HepG2 (cell line): ENCODE measurements around the gene LPXN. TPM values are rescaled to one million over a fixed set of nuclear protein-coding genes. Genes with fewer than 3 reads are reported as not detected.
A peak's percentile ranks its signal among the peaks of the same experiment; 100 is the strongest.

Experiments used
- CEBPG ChIP-seq: IDR thresholded peaks from 2 replicates; pipeline ENCODE4 v1.6.1; 2016
- CHCHD3 ChIP-seq: sonication (generic); formaldehyde crosslinking; IDR thresholded peaks from 2 replicates; pipeline ENCODE4 v1.8.0; 2022; ENCODE audit warnings: mild to moderate bottlenecking, missing genetic modification reagents, moderate library complexity
- CSRNP2 ChIP-seq: sonication (generic); formaldehyde crosslinking; conservative IDR thresholded peaks from 2 replicates; pipeline ENCODE4 v1.8.0; 2022; ENCODE audit warnings: low read depth, missing genetic modification reagents
- GATA4 ChIP-seq: sonication (generic); IDR thresholded peaks from 2 replicates; pipeline ENCODE4 v1.6.1; 2016; ENCODE audit warnings: antibody characterized with exemption, low read depth, borderline replicate concordance
- HMGA1 ChIP-seq: sonication (generic); formaldehyde crosslinking; conservative IDR thresholded peaks from 2 replicates; pipeline ENCODE4 v1.4.0; 2020; ENCODE audit warnings: missing genetic modification reagents
- IKZF5 ChIP-seq: IDR thresholded peaks from 2 replicates; pipeline ENCODE4 v1.6.1; 2018; ENCODE audit warnings: missing genetic modification reagents, mild to moderate bottlenecking, missing compliant biosample characterization
- KDM3A ChIP-seq: IDR thresholded peaks from 2 replicates; pipeline ENCODE4 v1.6.1; 2018; ENCODE audit warnings: low read depth, missing compliant biosample characterization
- NFE2L1 ChIP-seq: sonication (generic); formaldehyde crosslinking; IDR thresholded peaks from 2 replicates; pipeline ENCODE4 v1.4.0; 2020; ENCODE audit warnings: missing genetic modification reagents, mild to moderate bottlenecking, borderline replicate concordance
- PATZ1 ChIP-seq: sonication (generic); formaldehyde crosslinking; IDR thresholded peaks from 2 replicates; pipeline ENCODE4 v1.4.0; 2020; ENCODE audit warnings: missing genetic modification reagents
- PPARG ChIP-seq: conservative IDR thresholded peaks from 2 replicates; pipeline ENCODE4 v1.6.1; 2016; ENCODE audit warnings: missing biosample characterization, missing genetic modification reagents
- PRMT3 ChIP-seq: sonication (generic); formaldehyde crosslinking; IDR thresholded peaks from 2 replicates; pipeline ENCODE4 v1.8.1; 2022; ENCODE audit warnings: low read depth, mild to moderate bottlenecking, moderate library complexity, missing genetic modification reagents, borderline replicate concordance
- SAP130 ChIP-seq: IDR thresholded peaks from 2 replicates; pipeline ENCODE4 v1.6.1; 2016; ENCODE audit warnings: low read depth
- SOX13 ChIP-seq, 3 experiments: fragments of 450-650 bp in 1 of 3; sonication (generic) in 1 of 3; formaldehyde crosslinking in 1 of 3; IDR thresholded peaks in 2 of 3; conservative IDR thresholded peaks in 1 of 3; 2 replicates each; pipeline versions ENCODE4 v1.5.0 to v1.6.1; 2016 to 2020; ENCODE audit warnings: antibody characterized with exemption in 1 of 3, mild to moderate bottlenecking in 1 of 3, missing compliant biosample characterization in 1 of 3, missing genetic modification reagents in 1 of 3, moderate library complexity in 1 of 3
- SOX5 ChIP-seq: IDR thresholded peaks from 2 replicates; pipeline ENCODE4 v1.6.1; 2016; ENCODE audit warnings: borderline replicate concordance
- SYNCRIP ChIP-seq: fragments of 200-400 bp; formaldehyde crosslinking; IDR thresholded peaks from 2 replicates; pipeline ENCODE4 v1.6.1; 2018; ENCODE audit warnings: mild to moderate bottlenecking, low read depth, low read length; ENCODE audit not compliant: insufficient read depth
- ZMAT5 ChIP-seq: sonication (generic); formaldehyde crosslinking; IDR thresholded peaks from 2 replicates; pipeline ENCODE4 v1.5.0; 2020; ENCODE audit warnings: mild to moderate bottlenecking, low read depth, missing genetic modification reagents, borderline replicate concordance
- ZNF251 ChIP-seq: sonication (generic); formaldehyde crosslinking; IDR thresholded peaks from 2 replicates; pipeline ENCODE4 v1.9.0; 2021; ENCODE audit warnings: mild to moderate bottlenecking, missing genetic modification reagents
- ZNF256 ChIP-seq: sonication (generic); formaldehyde crosslinking; conservative IDR thresholded peaks from 2 replicates; pipeline ENCODE4 v1.4.0; 2020; ENCODE audit warnings: missing genetic modification reagents
- ZNF281 ChIP-seq: sonication (generic); formaldehyde crosslinking; IDR thresholded peaks from 2 replicates; pipeline ENCODE4 v1.4.0; 2020; ENCODE audit warnings: missing genetic modification reagents, borderline replicate concordance
- ZNF335 ChIP-seq: sonication (generic); formaldehyde crosslinking; IDR thresholded peaks from 2 replicates; pipeline ENCODE4 v1.4.0; 2020; ENCODE audit warnings: missing genetic modification reagents
- ZNF34 ChIP-seq: sonication (generic); formaldehyde crosslinking; IDR thresholded peaks from 2 replicates; pipeline ENCODE4 v1.4.0; 2020; ENCODE audit warnings: mild to moderate bottlenecking, missing genetic modification reagents, borderline replicate concordance
- ZNF550 ChIP-seq: sonication (generic); formaldehyde crosslinking; IDR thresholded peaks from 2 replicates; pipeline ENCODE4 v1.4.0; 2020; ENCODE audit warnings: mild to moderate bottlenecking, missing genetic modification reagents, borderline replicate concordance
- polyA plus RNA-seq, 8 experiments: library from polyadenylated mRNA; depleted of rRNA in 3 of 8; stranded (reverse) in 7 of 8; unstranded in 1 of 8; fragments of >200 nt; fragmentation: Illumina TruSeq in 4 of 8; extraction: Trizol in 4 of 8; gene quantifications; 2 replicates each; pipeline versions ENCODE4 v1.2.1 to v1.2.3, GENCODE V29; 2011 to 2016; ENCODE audit warnings: low read depth in 4 of 8, missing spikeins in 1 of 8, mixed read lengths in 1 of 8; ENCODE audit not compliant: insufficient read depth in 1 of 8
- total RNA-seq, 5 experiments: library from RNA; depleted of rRNA; stranded (reverse); fragments of >200 nt; fragmentation: Illumina TruSeq; extraction: Trizol; gene quantifications; 2 replicates each; pipeline ENCODE4 v1.2.3, GENCODE V29; 2016; ENCODE audit warnings: low read depth in 1 of 5

LPXN gene
- total and polyA plus RNA-seq, 2 of the 13 experiments (the other 11 are each of a cell fraction or from before 2014, with no cell fraction given): 1.7 to 3.5 TPM

GRCh38 chr11:58578635-58579191 lies 3.1 kb upstream of the LPXN start, which contains the start of gene ZFP91 (continued):
- TF ChIP-seq PATZ1 (CRISPR knock-in tag): no peak
- TF ChIP-seq ZNF34: no peak
- no peak for TF ChIP-seq SYNCRIP
- no peak for TF ChIP-seq KDM3A (CRISPR knock-in tag)
- TF ChIP-seq ZMAT5 (CRISPR knock-in tag): no peak
- TF ChIP-seq HMGA1 (CRISPR knock-in tag): no peak
- TF ChIP-seq SOX5: no peak
- TF ChIP-seq CHCHD3 (CRISPR knock-in tag): no peak
- TF ChIP-seq ZNF251 (CRISPR knock-in tag): no peak
- no peak for TF ChIP-seq CEBPG (CRISPR knock-in tag)
- TF ChIP-seq CSRNP2 (CRISPR knock-in tag): no peak
- no peak for TF ChIP-seq ZNF281
- TF ChIP-seq IKZF5 (CRISPR knock-in tag): no peak
- TF ChIP-seq GATA4: no peak
- no peak for TF ChIP-seq ZNF256 (CRISPR knock-in tag)
- TF ChIP-seq PPARG (CRISPR knock-in tag): no peak
- TF ChIP-seq SAP130 (CRISPR knock-in tag): no peak
- TF ChIP-seq ZNF550 (CRISPR knock-in tag): no peak
- TF ChIP-seq NFE2L1: no peak
- 0 out of 2 replicates have a peak, but pooled peaks have one; percentile 11 for TF ChIP-seq ZNF335 (CRISPR knock-in tag)
- TF ChIP-seq SOX13 (IDR thresholded peaks at IDR 0.05): no peak
- TF ChIP-seq SOX13 (CRISPR knock-in tag; conservative IDR thresholded peaks at IDR 0.05 in 1 of 2, IDR thresholded peaks at IDR 0.05 in 1 of 2): no peak
- TF ChIP-seq PRMT3 (CRISPR knock-in tag): no peak
